ENCODE data around the gene FOXO4. TPM values are rescaled to one million over a fixed set of nuclear protein-coding genes. Genes with fewer than 3 reads are reported as not detected.

The FOXO4 gene
- total RNA-seq, 2 experiments from 2014 or later, result 9.5 to 10.8 TPM

GRCh38 chrX:71098951-71099506 is 3.4 kb downstream of the FOXO4 start:
- intact Hi-C loops (cut with DNase I, micrococcal nuclease), result loop anchor here (1.0 to 5.0 kb wide), 4 partner anchors 12 to 183 kb away; partner anchors contain the start of genes IL2RG (in 1 of the 2) and NONO (in 1 of the 2)
- ATAC-seq (no peak), DNase-seq (no peak)
- ChIA-PET CTCF (interaction anchor here (0.6 to 1.3 kb wide), 6 partner anchors 19 to 1386 kb away, joined by 3 to 8 read pairs (median 4); partner anchors contain the start of gene MED12), POLR2A (interaction anchor here (1.3 to 1.6 kb wide), 2 partner anchors 12 to 20 kb away, joined by 6 read pairs; partner anchors contain the start of genes IL2RG and MED12)
- H3K4me1 Mint-ChIP-seq, result peaks cover 61% of the 10 kb centered on the region
- H3K9me3 Mint-ChIP-seq (ENCODE audit: low read depth), result no peaks in the 10 kb centered on the region
- peaks cover 5% of the 10 kb centered on the region for H3K36me3 Mint-ChIP-seq (ENCODE audit: low read depth)
- peak overlapping the region; percentile 31 for H3K27ac Mint-ChIP-seq
- no peak overlapping the region for H3K4me3 Mint-ChIP-seq
- H3K27me3 Mint-ChIP-seq, result no peaks in the 10 kb centered on the region

- H3K4me1 Mint-ChIP-seq, result peaks cover 68% of the 10 kb centered on the region
- ATAC-seq (no peak), DNase-seq (no peak)
- intact Hi-C loops (cut with DNase I, micrococcal nuclease), result loop anchor here in 1 of 2 experiments (5.0 kb wide), 1 partner anchor 183 kb away; the partner anchor contains the start of gene NONO
- no peaks in the 10 kb centered on the region for H3K27me3 Mint-ChIP-seq
- H3K36me3 Mint-ChIP-seq (ENCODE audit: low read depth), result peaks cover 12% of the 10 kb centered on the region
- POLR2A ChIA-PET, result interaction anchor here (1.3 to 1.6 kb wide), 2 partner anchors 12 to 19 kb away, joined by 6 read pairs; partner anchors contain the start of genes IL2RG and MED12
- no peaks in the 10 kb centered on the region for H3K9me3 Mint-ChIP-seq (ENCODE audit: low read depth)
- no peak overlapping the region for H3K27ac Mint-ChIP-seq
- H3K4me3 Mint-ChIP-seq, result no peak overlapping the region
- CTCF ChIA-PET, result interaction anchor here (0.6 to 2.7 kb wide), 7 partner anchors 12 to 80 kb away, joined by 3 to 22 read pairs (median 4); partner anchors contain the start of genes IL2RG and MED12
Observed at GRCh38 chrX:71099736-71100135, 4.1 kb downstream of the FOXO4 start.

- ChIA-PET CTCF (interaction anchor here (0.7 to 2.7 kb wide), 8 partner anchors 9 to 181 kb away, joined by 3 to 22 read pairs (median 4); partner anchors contain the start of genes IL2RG and MED12), POLR2A (interaction anchor here (0.6 to 1.2 kb wide), 2 partner anchors 18 to 37 kb away, joined by 3 read pairs; no protein-coding TSS in a partner anchor)
- Mint-ChIP-seq H3K27me3 (no peaks in the 10 kb centered on the region), H3K4me3 (no peak overlapping the region), H3K4me1 (peaks cover 73% of the 10 kb centered on the region), H3K9me3 (ENCODE audit: low read depth) (no peaks in the 10 kb centered on the region), H3K27ac (peak overlapping the region; percentile 25), H3K36me3 (ENCODE audit: low read depth) (peaks cover 19% of the 10 kb centered on the region)
- no peak for ATAC-seq
- intact Hi-C loops (cut with DNase I, micrococcal nuclease), result no loop called here
- peak; percentile 50 for DNase-seq
Observed at GRCh38 chrX:71100581-71101505, 5.2 kb downstream of the FOXO4 start.

GRCh38 chrX:71102292-71102691 is 6.6 kb downstream of the FOXO4 start:
- no peaks in the 10 kb centered on the region for H3K27me3 Mint-ChIP-seq
- no peak overlapping the region for H3K4me3 Mint-ChIP-seq
- ChIA-PET CTCF (interaction anchor here (0.7 to 2.7 kb wide), 6 partner anchors 9 to 29 kb away, joined by 3 to 22 read pairs (median 4); partner anchors contain the start of genes IL2RG and MED12), POLR2A (interaction anchor here (1.1 to 1.3 kb wide), 2 partner anchors 10 to 430 kb away, joined by 3 to 5 read pairs; partner anchors contain the start of gene OGT)
- H3K36me3 Mint-ChIP-seq (ENCODE audit: low read depth), result peaks cover 31% of the 10 kb centered on the region
- intact Hi-C loops (cut with DNase I, micrococcal nuclease), result no loop called here
- DNase-seq (no peak), ATAC-seq (no peak)
- peak overlapping the region; percentile 47 for H3K27ac Mint-ChIP-seq
- peaks cover 83% of the 10 kb centered on the region for H3K4me1 Mint-ChIP-seq
- no peaks in the 10 kb centered on the region for H3K9me3 Mint-ChIP-seq (ENCODE audit: low read depth)

GRCh38 chrX:71103110-71103983 is 7.7 kb downstream of the FOXO4 start:
- Mint-ChIP-seq H3K27me3 (no peaks in the 10 kb centered on the region), H3K27ac (peak overlapping the region; percentile 84), H3K4me1 (peaks cover 85% of the 10 kb centered on the region), H3K36me3 (ENCODE audit: low read depth) (peaks cover 42% of the 10 kb centered on the region), H3K9me3 (ENCODE audit: low read depth) (no peaks in the 10 kb centered on the region), H3K4me3 (peak overlapping the region; percentile 67)
- intact Hi-C loops (cut with DNase I, micrococcal nuclease), result no loop called here
- CTCF ChIA-PET, result interaction anchor here (0.9 to 1.3 kb wide), 2 partner anchors 8 to 28 kb away, joined by 4 read pairs; partner anchors contain the start of gene IL2RG
- peak; percentile 72 for DNase-seq
- POLR2A ChIA-PET, result interaction anchor here (1.0 to 1.1 kb wide), 2 partner anchors 15 to 429 kb away, joined by 3 read pairs; partner anchors contain the start of genes MED12 and OGT
- ATAC-seq, result peak; percentile 43

- no peaks in the 10 kb centered on the region for H3K9me3 Mint-ChIP-seq (ENCODE audit: low read depth)
- POLR2A ChIA-PET, result interaction anchor here (1.5 kb wide), 1 partner anchor 8 kb away, joined by 4 read pairs; no protein-coding TSS in a partner anchor
- H3K27ac Mint-ChIP-seq, result peak overlapping the region; percentile 90
- CTCF ChIA-PET, result interaction anchor here (0.7 to 1.4 kb wide), 3 partner anchors 8 to 12 kb away, joined by 3 to 4 read pairs (median 4); partner anchors contain the start of gene MED12
- ATAC-seq, result no peak
- H3K4me3 Mint-ChIP-seq, result peak overlapping the region; percentile 63
- H3K27me3 Mint-ChIP-seq, result no peaks in the 10 kb centered on the region
- no peak for DNase-seq
- peaks cover 73% of the 10 kb centered on the region for H3K4me1 Mint-ChIP-seq
- peaks cover 65% of the 10 kb centered on the region for H3K36me3 Mint-ChIP-seq (ENCODE audit: low read depth)
- intact Hi-C loops (cut with DNase I, micrococcal nuclease), result no loop called here
Observed at GRCh38 chrX:71105628-71106027, 10.0 kb downstream of the FOXO4 start.

GRCh38 chrX:71106427-71106826 is 10.8 kb downstream of the FOXO4 start, which contains the start of gene CXorf65:
Gene CXorf65, minus strand, starts transcription at chrX:71106740. Its CDS starts 184 bp downstream, at chrX:71106556.
- Mint-ChIP-seq H3K9me3 (ENCODE audit: low read depth) (no peaks in the 10 kb centered on the region), H3K4me3 (peak within 1 kb of the TSS; percentile 99), H3K36me3 (ENCODE audit: low read depth) (peaks cover 72% of the 10 kb centered on the region), H3K27me3 (no peaks in the 10 kb centered on the region), H3K27ac (peak within 1 kb of the TSS; percentile 99), H3K4me1 (peaks cover 65% of the 10 kb centered on the region)
- ChIA-PET CTCF (interaction anchor here (0.7 to 1.4 kb wide), 3 partner anchors 9 to 383 kb away, joined by 3 to 4 read pairs (median 4); partner anchors contain the start of gene MED12), POLR2A (interaction anchor here (0.7 kb wide), 1 partner anchor 177 kb away, joined by 4 read pairs; no protein-coding TSS in a partner anchor)
- peak; percentile 43 for DNase-seq
- peak; percentile 54 for ATAC-seq
- intact Hi-C loops (cut with DNase I, micrococcal nuclease), result no loop called here

GRCh38 chrX:71107245-71107644 is 11.6 kb downstream of the FOXO4 start:
- ATAC-seq, result no peak
- H3K36me3 Mint-ChIP-seq (ENCODE audit: low read depth), result peaks cover 70% of the 10 kb centered on the region
- H3K27ac Mint-ChIP-seq, result peak overlapping the region; percentile 99
- H3K27me3 Mint-ChIP-seq, result no peaks in the 10 kb centered on the region
- no peaks in the 10 kb centered on the region for H3K9me3 Mint-ChIP-seq (ENCODE audit: low read depth)
- no peak for DNase-seq
- peak overlapping the region; percentile 99 for H3K4me3 Mint-ChIP-seq
- ChIA-PET CTCF (no interaction called here), POLR2A (no interaction called here)
- intact Hi-C loops (cut with DNase I, micrococcal nuclease), result no loop called here
- peaks cover 60% of the 10 kb centered on the region for H3K4me1 Mint-ChIP-seq

GRCh38 chrX:71107762-71108360 is 12.2 kb downstream of the FOXO4 start:
- ChIA-PET CTCF (no interaction called here), POLR2A (no interaction called here)
- peaks cover 70% of the 10 kb centered on the region for H3K36me3 Mint-ChIP-seq (ENCODE audit: low read depth)
- ATAC-seq (peak; percentile 11), DNase-seq (peak; percentile 65)
- intact Hi-C loops (cut with DNase I, micrococcal nuclease), result no loop called here
- H3K4me1 Mint-ChIP-seq, result peaks cover 60% of the 10 kb centered on the region
- H3K9me3 Mint-ChIP-seq (ENCODE audit: low read depth), result no peaks in the 10 kb centered on the region
- peak overlapping the region; percentile 99 for H3K4me3 Mint-ChIP-seq
- no peaks in the 10 kb centered on the region for H3K27me3 Mint-ChIP-seq
- peak overlapping the region; percentile 99 for H3K27ac Mint-ChIP-seq

- CTCF ChIA-PET, result no interaction called here
- ATAC-seq (no peak), DNase-seq (peak; percentile 23)
- Mint-ChIP-seq H3K27ac (peak overlapping the region; percentile 99), H3K4me3 (peak overlapping the region; percentile 99), H3K27me3 (no peaks in the 10 kb centered on the region), H3K9me3 (ENCODE audit: low read depth) (no peaks in the 10 kb centered on the region), H3K4me1 (peaks cover 56% of the 10 kb centered on the region), H3K36me3 (ENCODE audit: low read depth) (peaks cover 67% of the 10 kb centered on the region)
- POLR2A ChIA-PET, result no interaction called here
- intact Hi-C loops (cut with DNase I, micrococcal nuclease), result no loop called here
Observed at GRCh38 chrX:71109051-71109450, 13.4 kb downstream of the FOXO4 start.

All from activated CD4-positive, alpha-beta T cell treated with anti-CD3 and anti-CD28 coated beads for 36 hours (primary cell).